HEK293 (cell line): ENCODE data around the gene SYNDIG1.

Source experiments
- CTCF ChIP-seq: fragments of 450-650 bp; formaldehyde crosslinking; IDR thresholded peaks from 2 replicates; pipeline ENCODE4 v1.5.1; 2016; ENCODE audit warnings: missing biosample characterization, missing genetic modification characterization
- RBAK ChIP-seq: fragments of 450-650 bp; formaldehyde crosslinking; IDR thresholded peaks from 2 replicates; pipeline ENCODE4 v1.5.1; 2016; ENCODE audit warnings: missing biosample characterization, missing genetic modification characterization
- TF ChIP-seq, protein P1 (sequence below): fragments of 450-650 bp; formaldehyde crosslinking; IDR thresholded peaks from 2 replicates; pipeline ENCODE4 v1.5.1; 2017; ENCODE audit warnings: missing biosample characterization, missing genetic modification characterization

DNA sequence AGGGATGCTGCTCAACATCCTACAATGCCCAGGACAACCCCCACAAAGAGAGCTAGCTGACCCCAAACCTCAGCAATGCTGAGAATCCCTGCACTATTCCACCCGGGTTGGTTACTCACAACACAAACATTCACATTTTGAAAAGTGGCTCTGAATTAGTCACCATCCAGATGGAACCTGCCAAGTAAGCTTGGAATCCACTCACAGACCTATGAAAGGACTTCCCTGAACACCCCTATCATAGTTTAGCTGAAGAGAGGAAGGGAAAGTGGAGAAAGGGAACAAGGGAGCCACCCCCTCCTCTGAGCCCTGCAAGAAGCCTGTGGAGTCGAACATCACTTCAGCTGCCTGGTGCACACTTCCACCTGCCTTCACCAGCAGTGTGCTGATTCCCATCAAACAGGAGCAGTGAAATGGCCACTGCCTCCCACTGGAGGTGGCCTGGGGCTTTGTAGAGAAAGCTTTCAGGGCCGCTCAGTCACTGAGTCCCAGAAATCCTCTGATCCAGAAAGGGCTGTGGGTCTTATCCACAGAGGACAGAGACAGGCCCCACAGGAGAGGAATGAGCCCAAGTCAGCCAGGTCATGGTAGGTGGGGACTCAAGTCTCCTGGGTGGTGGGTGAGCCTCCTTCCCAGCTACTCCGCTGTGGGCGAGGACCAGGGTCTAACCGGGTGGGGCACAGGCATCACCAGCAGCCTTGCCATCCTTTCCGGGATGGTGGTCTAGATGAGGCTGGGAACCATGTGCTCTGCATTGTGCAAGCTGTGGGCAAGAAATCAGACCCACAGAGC is 203.7 kb downstream of the SYNDIG1 start:
- TF ChIP-seq CTCF (tag by site-specific recombination) (no peak), RBAK (no peak)
- TF ChIP-seq, protein P1, sequence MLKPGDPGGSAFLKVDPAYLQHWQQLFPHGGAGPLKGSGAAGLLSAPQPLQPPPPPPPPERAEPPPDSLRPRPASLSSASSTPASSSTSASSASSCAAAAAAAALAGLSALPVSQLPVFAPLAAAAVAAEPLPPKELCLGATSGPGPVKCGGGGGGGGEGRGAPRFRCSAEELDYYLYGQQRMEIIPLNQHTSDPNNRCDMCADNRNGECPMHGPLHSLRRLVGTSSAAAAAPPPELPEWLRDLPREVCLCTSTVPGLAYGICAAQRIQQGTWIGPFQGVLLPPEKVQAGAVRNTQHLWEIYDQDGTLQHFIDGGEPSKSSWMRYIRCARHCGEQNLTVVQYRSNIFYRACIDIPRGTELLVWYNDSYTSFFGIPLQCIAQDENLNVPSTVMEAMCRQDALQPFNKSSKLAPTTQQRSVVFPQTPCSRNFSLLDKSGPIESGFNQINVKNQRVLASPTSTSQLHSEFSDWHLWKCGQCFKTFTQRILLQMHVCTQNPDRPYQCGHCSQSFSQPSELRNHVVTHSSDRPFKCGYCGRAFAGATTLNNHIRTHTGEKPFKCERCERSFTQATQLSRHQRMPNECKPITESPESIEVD (tag by site-specific recombination): no peak
